HEK293 (cell line): ENCODE measurements around the gene ARHGEF11.

Source experiments
- HIC1 ChIP-seq: fragments of 450-650 bp; formaldehyde crosslinking; IDR thresholded peaks from 2 replicates; pipeline ENCODE4 v1.5.1; 2016; ENCODE audit warnings: missing biosample characterization, missing genetic modification characterization
- KLF1 ChIP-seq: fragments of 450-650 bp; formaldehyde crosslinking; IDR thresholded peaks from 2 replicates; pipeline ENCODE4 v1.5.1; 2016; ENCODE audit warnings: missing biosample characterization, missing genetic modification characterization
- KLF8 ChIP-seq: fragments of 450-650 bp; formaldehyde crosslinking; IDR thresholded peaks from 2 replicates; pipeline ENCODE4 v1.5.1; 2016; ENCODE audit warnings: missing biosample characterization, missing genetic modification characterization
- SCRT2 ChIP-seq: fragments of 450-650 bp; formaldehyde crosslinking; IDR thresholded peaks from 2 replicates; pipeline ENCODE4 v1.5.1; 2016; ENCODE audit warnings: missing biosample characterization, missing genetic modification characterization
- SP3 ChIP-seq: fragments of 450-650 bp; formaldehyde crosslinking; IDR thresholded peaks from 2 replicates; pipeline ENCODE4 v1.5.1; 2016; ENCODE audit warnings: missing biosample characterization, missing genetic modification characterization
- SP7 ChIP-seq: fragments of 450-650 bp; formaldehyde crosslinking; IDR thresholded peaks from 2 replicates; pipeline ENCODE4 v1.5.1; 2016; ENCODE audit warnings: missing biosample characterization, missing genetic modification characterization
- ZBTB17 ChIP-seq: fragments of 450-650 bp; formaldehyde crosslinking; IDR thresholded peaks from 2 replicates; pipeline ENCODE4 v1.5.1; 2016; ENCODE audit warnings: missing biosample characterization, missing genetic modification characterization
- ZBTB26 ChIP-seq: fragments of 450-650 bp; formaldehyde crosslinking; optimal IDR thresholded peaks from 2 replicates; pipeline ENCODE3; 2016; ENCODE audit warnings: missing biosample characterization, mild to moderate bottlenecking, missing genetic modification characterization
- ZBTB8A ChIP-seq: fragments of 450-650 bp; formaldehyde crosslinking; IDR thresholded peaks from 2 replicates; pipeline ENCODE4 v1.5.1; 2016; ENCODE audit warnings: missing biosample characterization, missing genetic modification characterization
- ZNF10 ChIP-seq: fragments of 450-650 bp; formaldehyde crosslinking; IDR thresholded peaks from 2 replicates; pipeline ENCODE4 v1.5.1; 2017; ENCODE audit warnings: missing biosample characterization, missing genetic modification characterization
- ZNF121 ChIP-seq: fragments of 450-650 bp; formaldehyde crosslinking; IDR thresholded peaks from 2 replicates; pipeline ENCODE4 v1.5.1; 2016; ENCODE audit warnings: missing biosample characterization, missing genetic modification characterization
- ZNF146 ChIP-seq: fragments of 450-650 bp; formaldehyde crosslinking; IDR thresholded peaks from 2 replicates; pipeline ENCODE4 v1.5.1; 2016; ENCODE audit warnings: missing biosample characterization, missing genetic modification characterization
- ZNF169 ChIP-seq: fragments of 450-650 bp; formaldehyde crosslinking; IDR thresholded peaks from 2 replicates; pipeline ENCODE4 v1.5.1; 2016; ENCODE audit warnings: missing biosample characterization, missing genetic modification characterization
- ZNF2 ChIP-seq: fragments of 450-650 bp; formaldehyde crosslinking; IDR thresholded peaks from 2 replicates; pipeline ENCODE4 v1.5.1; 2016; ENCODE audit warnings: missing biosample characterization, missing genetic modification characterization
- ZNF221 ChIP-seq: fragments of 450-650 bp; formaldehyde crosslinking; IDR thresholded peaks from 2 replicates; pipeline ENCODE4 v1.5.1; 2017; ENCODE audit warnings: missing biosample characterization, missing genetic modification characterization, borderline replicate concordance
- ZNF23 ChIP-seq: fragments of 450-650 bp; formaldehyde crosslinking; IDR thresholded peaks from 2 replicates; pipeline ENCODE4 v1.5.1; 2016; ENCODE audit warnings: missing biosample characterization, missing genetic modification characterization, borderline replicate concordance
- ZNF24 ChIP-seq: fragments of 450-650 bp; formaldehyde crosslinking; IDR thresholded peaks from 2 replicates; pipeline ENCODE4 v1.5.1; 2016; ENCODE audit warnings: missing biosample characterization, missing genetic modification characterization
- ZNF394 ChIP-seq: fragments of 450-650 bp; formaldehyde crosslinking; IDR thresholded peaks from 2 replicates; pipeline ENCODE4 v1.5.1; 2016; ENCODE audit warnings: missing biosample characterization, missing genetic modification characterization, mild to moderate bottlenecking, moderate library complexity, borderline replicate concordance
- ZNF501 ChIP-seq: fragments of 450-650 bp; formaldehyde crosslinking; IDR thresholded peaks from 2 replicates; pipeline ENCODE4 v1.5.1; 2016; ENCODE audit warnings: missing biosample characterization, missing genetic modification characterization
- ZNF510 ChIP-seq: fragments of 450-650 bp; formaldehyde crosslinking; IDR thresholded peaks from 2 replicates; pipeline ENCODE4 v1.5.1; 2018; ENCODE audit warnings: mild to moderate bottlenecking, missing genetic modification characterization, missing biosample characterization; ENCODE audit not compliant: insufficient replicate concordance
- ZNF529 ChIP-seq: fragments of 450-650 bp; formaldehyde crosslinking; IDR thresholded peaks from 2 replicates; pipeline ENCODE4 v1.5.1; 2017; ENCODE audit warnings: missing genetic modification characterization, missing biosample characterization; ENCODE audit not compliant: insufficient replicate concordance
- ZNF549 ChIP-seq: fragments of 450-650 bp; IDR thresholded peaks from 2 replicates; pipeline ENCODE4 v1.5.1; 2018; ENCODE audit warnings: missing biosample characterization, missing genetic modification characterization, mild to moderate bottlenecking, inconsistent platforms, moderate library complexity
- ZNF558 ChIP-seq: fragments of 450-650 bp; formaldehyde crosslinking; IDR thresholded peaks from 2 replicates; pipeline ENCODE4 v1.5.1; 2016; ENCODE audit warnings: missing biosample characterization, missing genetic modification characterization
- ZNF561 ChIP-seq: fragments of 450-650 bp; IDR thresholded peaks from 2 replicates; pipeline ENCODE4 v1.5.1; 2018; ENCODE audit warnings: missing biosample characterization, missing genetic modification characterization, borderline replicate concordance
- ZNF610 ChIP-seq: fragments of 450-650 bp; formaldehyde crosslinking; IDR thresholded peaks from 2 replicates; pipeline ENCODE4 v1.5.1; 2016; ENCODE audit warnings: missing biosample characterization, missing genetic modification characterization, borderline replicate concordance
- ZNF621 ChIP-seq: fragments of 450-650 bp; formaldehyde crosslinking; IDR thresholded peaks from 2 replicates; pipeline ENCODE4 v1.5.1; 2017; ENCODE audit warnings: missing biosample characterization, missing genetic modification characterization
- ZNF626 ChIP-seq: fragments of 450-650 bp; sonication (Bioruptor Pico); formaldehyde crosslinking; IDR thresholded peaks from 2 replicates; pipeline ENCODE4 v1.5.1; 2018; ENCODE audit warnings: missing biosample characterization, missing genetic modification characterization, inconsistent platforms
- ZNF629 ChIP-seq: fragments of 450-650 bp; formaldehyde crosslinking; IDR thresholded peaks from 2 replicates; pipeline ENCODE4 v1.5.1; 2017; ENCODE audit warnings: missing biosample characterization, missing genetic modification characterization
- ZNF639 ChIP-seq: fragments of 450-650 bp; formaldehyde crosslinking; IDR thresholded peaks from 2 replicates; pipeline ENCODE4 v1.5.1; 2016; ENCODE audit warnings: missing biosample characterization, missing genetic modification characterization
- ZNF645 ChIP-seq: fragments of 450-650 bp; formaldehyde crosslinking; IDR thresholded peaks from 2 replicates; pipeline ENCODE4; 2016; ENCODE audit warnings: missing biosample characterization, missing genetic modification characterization
- ZNF660 ChIP-seq: fragments of 450-650 bp; IDR thresholded peaks from 2 replicates; pipeline ENCODE4 v1.5.1; 2018; ENCODE audit warnings: missing biosample characterization, mild to moderate bottlenecking, missing genetic modification characterization
- ZNF76 ChIP-seq: fragments of 450-650 bp; formaldehyde crosslinking; IDR thresholded peaks from 2 replicates; pipeline ENCODE4; 2016; ENCODE audit warnings: low read depth, missing biosample characterization, missing genetic modification characterization, borderline replicate concordance
- ZNF776 ChIP-seq: fragments of 450-650 bp; formaldehyde crosslinking; IDR thresholded peaks from 2 replicates; pipeline ENCODE4 v1.5.0; 2017; ENCODE audit warnings: missing biosample characterization, missing genetic modification characterization, borderline replicate concordance
- ZNF792 ChIP-seq: fragments of 450-650 bp; formaldehyde crosslinking; IDR thresholded peaks from 2 replicates; pipeline ENCODE4 v1.5.1; 2016; ENCODE audit warnings: missing biosample characterization, missing genetic modification characterization
- ZNF843 ChIP-seq: fragments of 450-650 bp; formaldehyde crosslinking; IDR thresholded peaks from 2 replicates; pipeline ENCODE4 v1.5.1; 2016; ENCODE audit warnings: missing biosample characterization, missing genetic modification characterization

Gene ARHGEF11

GRCh38 chr1:156920233-156921052 lies 125.1 kb downstream of the ARHGEF11 start, which contains the start of gene LRRC71 (continued):
- TF ChIP-seq ZNF792 (no peak), ZNF561 (tag by site-specific recombination) (peak; percentile 42; the same call in 1 of the 2 replicates), ZNF169 (tag by site-specific recombination) (no peak), ZBTB17 (peak; percentile 71; the same call in 1 of the 2 replicates), ZNF146 (tag by site-specific recombination) (no peak), ZNF843 (tag by site-specific recombination) (no peak), ZNF639 (tag by site-specific recombination) (no peak), SP3 (tag by site-specific recombination) (peak; percentile 76), ZNF660 (tag by site-specific recombination) (peak; percentile 51; the same call in 1 of the 2 replicates), ZNF2 (tag by site-specific recombination) (peak; percentile 62; the same call in 1 of the 2 replicates), ZNF629 (tag by site-specific recombination) (no peak), ZNF529 (no peak), ZNF549 (no peak), ZNF510 (no peak), ZNF221 (tag by site-specific recombination) (no peak), ZNF626 (no peak), SP7 (peak; percentile 41; the same call in 1 of the 2 replicates), ZNF394 (tag by site-specific recombination) (0 out of 2 replicates have a peak, but pooled peaks have one; percentile 12), ZNF24 (no peak), ZNF501 (tag by site-specific recombination) (no peak), HIC1 (tag by site-specific recombination) (0 out of 2 replicates have a peak, but pooled peaks have one; percentile 21), ZNF776 (tag by site-specific recombination) (no peak), ZBTB8A (tag by site-specific recombination) (peak; percentile 36), KLF8 (peak; percentile 50; the same call in 1 of the 2 replicates), KLF1 (tag by site-specific recombination) (peak; percentile 81), ZNF121 (no peak), SCRT2 (no peak), ZNF10 (tag by site-specific recombination) (no peak), ZNF558 (no peak), ZNF23 (no peak), ZNF645 (tag by site-specific recombination) (no peak), ZNF610 (tag by site-specific recombination) (no peak), ZNF621 (tag by site-specific recombination) (no peak), ZBTB26 (tag by site-specific recombination) (peak; percentile 32), ZNF76 (tag by site-specific recombination) (peak; percentile 46; the same call in 1 of the 2 replicates)
